ENCODE data around the gene KLHL21. TPM values are rescaled to one million over a fixed set of nuclear protein-coding genes. Genes with fewer than 3 reads are reported as not detected.
A peak's percentile ranks its signal among the peaks of the same experiment; 100 is the strongest.

KLHL21 gene
- total RNA-seq, 1 donor from 2014 or later: 9.2 TPM

DNA sequence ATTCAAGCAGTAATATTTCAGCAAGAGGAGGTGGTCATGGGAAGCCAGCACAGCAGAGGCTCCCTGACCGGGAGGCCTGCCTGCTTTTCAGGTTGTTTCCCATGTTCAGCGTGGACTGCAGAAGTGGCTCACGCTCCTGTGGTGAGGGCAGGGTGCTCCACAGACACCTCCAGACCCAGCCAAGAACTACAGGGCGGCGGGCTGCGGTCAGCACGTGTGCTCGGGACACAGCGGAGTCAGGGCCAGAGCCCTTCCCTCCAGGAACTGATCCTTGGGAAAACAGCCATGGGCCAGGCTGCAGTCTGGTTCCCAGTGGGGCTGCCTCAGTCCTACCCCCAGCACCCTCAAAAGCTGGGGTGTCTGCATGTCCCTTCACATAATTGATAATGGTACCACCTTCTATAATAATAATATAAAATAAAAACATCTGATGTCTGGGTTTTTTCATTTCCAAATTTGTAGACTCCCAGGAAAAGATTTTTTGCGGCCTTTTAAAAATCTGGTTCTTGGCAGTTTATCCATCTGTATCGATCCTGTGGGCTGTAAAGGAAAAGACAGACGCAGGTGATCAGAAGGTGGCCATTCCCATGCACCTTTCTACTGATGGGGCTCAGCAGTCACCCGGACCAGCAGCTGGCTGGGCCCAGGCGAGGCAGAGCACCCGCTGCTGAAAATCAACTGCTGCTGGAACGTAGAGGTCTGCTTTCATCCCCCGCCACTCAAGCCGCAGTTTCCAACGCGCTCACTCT lies 32.7 kb upstream of the KLHL21 start:
- TF ChIP-seq, protein P1, sequence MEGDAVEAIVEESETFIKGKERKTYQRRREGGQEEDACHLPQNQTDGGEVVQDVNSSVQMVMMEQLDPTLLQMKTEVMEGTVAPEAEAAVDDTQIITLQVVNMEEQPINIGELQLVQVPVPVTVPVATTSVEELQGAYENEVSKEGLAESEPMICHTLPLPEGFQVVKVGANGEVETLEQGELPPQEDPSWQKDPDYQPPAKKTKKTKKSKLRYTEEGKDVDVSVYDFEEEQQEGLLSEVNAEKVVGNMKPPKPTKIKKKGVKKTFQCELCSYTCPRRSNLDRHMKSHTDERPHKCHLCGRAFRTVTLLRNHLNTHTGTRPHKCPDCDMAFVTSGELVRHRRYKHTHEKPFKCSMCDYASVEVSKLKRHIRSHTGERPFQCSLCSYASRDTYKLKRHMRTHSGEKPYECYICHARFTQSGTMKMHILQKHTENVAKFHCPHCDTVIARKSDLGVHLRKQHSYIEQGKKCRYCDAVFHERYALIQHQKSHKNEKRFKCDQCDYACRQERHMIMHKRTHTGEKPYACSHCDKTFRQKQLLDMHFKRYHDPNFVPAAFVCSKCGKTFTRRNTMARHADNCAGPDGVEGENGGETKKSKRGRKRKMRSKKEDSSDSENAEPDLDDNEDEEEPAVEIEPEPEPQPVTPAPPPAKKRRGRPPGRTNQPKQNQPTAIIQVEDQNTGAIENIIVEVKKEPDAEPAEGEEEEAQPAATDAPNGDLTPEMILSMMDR (IDR thresholded peaks at IDR 0.05; ENCODE audit: partially characterized antibody, unreplicated experiment): no peak
- Mint-ChIP-seq H3K4me3 (ENCODE audit: unreplicated experiment) (no peak overlapping the region), H3K4me1 (ENCODE audit: low read depth, unreplicated experiment) (peaks cover 7% of the 10 kb centered on the region), H3K36me3 (ENCODE audit: unreplicated experiment) (no peaks in the 10 kb centered on the region), H3K27ac (ENCODE audit: unreplicated experiment) (no peak overlapping the region), H3K9me3 (ENCODE audit: unreplicated experiment) (peaks cover 9% of the 10 kb centered on the region), H3K27me3 (ENCODE audit: unreplicated experiment) (peaks cover 5% of the 10 kb centered on the region)
- no peak for DNase-seq

GRCh38 chr1:6634371-6635052 lies 31.8 kb upstream of the KLHL21 start:
- Mint-ChIP-seq H3K27ac (ENCODE audit: unreplicated experiment) (peak overlapping the region; percentile 89), H3K9me3 (ENCODE audit: unreplicated experiment) (peaks cover 9% of the 10 kb centered on the region), H3K36me3 (ENCODE audit: unreplicated experiment) (no peaks in the 10 kb centered on the region), H3K27me3 (ENCODE audit: unreplicated experiment) (peaks cover 5% of the 10 kb centered on the region), H3K4me1 (ENCODE audit: low read depth, unreplicated experiment) (peaks cover 7% of the 10 kb centered on the region), H3K4me3 (ENCODE audit: unreplicated experiment) (no peak overlapping the region)
- DNase-seq: peak; percentile 78
- TF ChIP-seq, protein P1 (IDR thresholded peaks at IDR 0.05; ENCODE audit: partially characterized antibody, unreplicated experiment): peak; percentile 35

GRCh38 chr1:6632588-6633514 lies 30.2 kb upstream of the KLHL21 start:
- no peaks in the 10 kb centered on the region for H3K36me3 Mint-ChIP-seq (ENCODE audit: unreplicated experiment)
- TF ChIP-seq, protein P1 (IDR thresholded peaks at IDR 0.05; ENCODE audit: partially characterized antibody, unreplicated experiment): no peak
- no peak overlapping the region for H3K4me3 Mint-ChIP-seq (ENCODE audit: unreplicated experiment)

GRCh38 chr1:6631058-6631457 lies 28.4 kb upstream of the KLHL21 start:
- DNase-seq: no peak
- H3K27me3 Mint-ChIP-seq (ENCODE audit: unreplicated experiment): peaks cover 10% of the 10 kb centered on the region
- TF ChIP-seq, protein P1 (IDR thresholded peaks at IDR 0.05; ENCODE audit: partially characterized antibody, unreplicated experiment): no peak
- H3K4me3 Mint-ChIP-seq (ENCODE audit: unreplicated experiment): no peak overlapping the region
- H3K36me3 Mint-ChIP-seq (ENCODE audit: unreplicated experiment): no peaks in the 10 kb centered on the region
- peaks cover 14% of the 10 kb centered on the region for H3K4me1 Mint-ChIP-seq (ENCODE audit: low read depth, unreplicated experiment)
- no peak overlapping the region for H3K27ac Mint-ChIP-seq (ENCODE audit: unreplicated experiment)
- H3K9me3 Mint-ChIP-seq (ENCODE audit: unreplicated experiment): peaks cover 9% of the 10 kb centered on the region

More at GRCh38 chr1:6632588-6633514, 30.2 kb upstream of the KLHL21 start:
- Mint-ChIP-seq H3K9me3 (ENCODE audit: unreplicated experiment) (peaks cover 10% of the 10 kb centered on the region), H3K27ac (ENCODE audit: unreplicated experiment) (peak overlapping the region; percentile 49), H3K4me1 (ENCODE audit: low read depth, unreplicated experiment) (peaks cover 10% of the 10 kb centered on the region), H3K27me3 (ENCODE audit: unreplicated experiment) (peaks cover 9% of the 10 kb centered on the region)
- no peak for DNase-seq

Measured in glutamatergic neuron (in vitro differentiated cells).